Measurements from ENCODE around the gene PEA15. TPM values are rescaled to one million over a fixed set of nuclear protein-coding genes. Genes with fewer than 3 reads are reported as not detected.

The PEA15 gene
- total RNA-seq, 1 donor from 2014 or later: 37.4 TPM

- Mint-ChIP-seq H3K27me3 (ENCODE audit: low read depth) (no peaks in the 10 kb centered on the region), H3K4me1 (peaks cover 2% of the 10 kb centered on the region), H3K9me3 (no peaks in the 10 kb centered on the region), H3K27ac (no peak overlapping the region), H3K4me3 (no peak overlapping the region), H3K36me3 (no peaks in the 10 kb centered on the region)
- no peak for DNase-seq (ENCODE audit: low spot score in 2 of 2, unreplicated experiment in 2 of 2)
- TF ChIP-seq CTCF (IDR thresholded peaks at IDR 0.05; ENCODE audit: unreplicated experiment): no peak
Observed at GRCh38 chr1:160166166-160166868, 38.9 kb upstream of the PEA15 start.

- Mint-ChIP-seq H3K9me3 (no peaks in the 10 kb centered on the region), H3K27me3 (ENCODE audit: low read depth) (no peaks in the 10 kb centered on the region), H3K4me3 (no peak overlapping the region), H3K36me3 (no peaks in the 10 kb centered on the region), H3K4me1 (peaks cover 2% of the 10 kb centered on the region), H3K27ac (no peak overlapping the region)
- no peak for TF ChIP-seq CTCF (IDR thresholded peaks at IDR 0.05; ENCODE audit: unreplicated experiment)
- no peak for DNase-seq (ENCODE audit: low spot score in 2 of 2, unreplicated experiment in 2 of 2)
Observed at GRCh38 chr1:160167056-160167455, 38.1 kb upstream of the PEA15 start.

GRCh38 chr1:160167580-160167979 is 37.6 kb upstream of the PEA15 start:
- no peak overlapping the region for H3K27ac Mint-ChIP-seq
- H3K4me1 Mint-ChIP-seq: peaks cover 2% of the 10 kb centered on the region
- DNase-seq (ENCODE audit: low spot score in 2 of 2, unreplicated experiment in 2 of 2): no peak
- H3K36me3 Mint-ChIP-seq: no peaks in the 10 kb centered on the region
- H3K4me3 Mint-ChIP-seq: no peak overlapping the region
- no peak for TF ChIP-seq CTCF (IDR thresholded peaks at IDR 0.05; ENCODE audit: unreplicated experiment)
- H3K27me3 Mint-ChIP-seq (ENCODE audit: low read depth): peaks cover 1% of the 10 kb centered on the region
- H3K9me3 Mint-ChIP-seq: no peaks in the 10 kb centered on the region

- no peak for DNase-seq (ENCODE audit: low spot score in 2 of 2, unreplicated experiment in 2 of 2)
- TF ChIP-seq CTCF (IDR thresholded peaks at IDR 0.05; ENCODE audit: unreplicated experiment): no peak
- Mint-ChIP-seq H3K27ac (no peak overlapping the region), H3K9me3 (no peaks in the 10 kb centered on the region), H3K36me3 (no peaks in the 10 kb centered on the region), H3K4me1 (peaks cover 2% of the 10 kb centered on the region), H3K27me3 (ENCODE audit: low read depth) (peaks cover 5% of the 10 kb centered on the region), H3K4me3 (no peak overlapping the region)
Observed at GRCh38 chr1:160168016-160168415, 37.2 kb upstream of the PEA15 start.

- H3K4me3 Mint-ChIP-seq: no peak overlapping the region
- peaks cover 2% of the 10 kb centered on the region for H3K4me1 Mint-ChIP-seq
Observed at GRCh38 chr1:160168609-160169369, 36.4 kb upstream of the PEA15 start.

More at GRCh38 chr1:160168609-160169369, 36.4 kb upstream of the PEA15 start:
- no peak overlapping the region for H3K27ac Mint-ChIP-seq
- H3K9me3 Mint-ChIP-seq: no peaks in the 10 kb centered on the region
- peaks cover 5% of the 10 kb centered on the region for H3K27me3 Mint-ChIP-seq (ENCODE audit: low read depth)
- DNase-seq (ENCODE audit: low spot score in 2 of 2, unreplicated experiment in 2 of 2): no peak
- H3K36me3 Mint-ChIP-seq: no peaks in the 10 kb centered on the region
- no peak for TF ChIP-seq CTCF (IDR thresholded peaks at IDR 0.05; ENCODE audit: unreplicated experiment)
